K562 (cell line): Measurements from ENCODE around the gene C6orf163. TPM values are rescaled to one million over a fixed set of nuclear protein-coding genes. Genes with fewer than 3 reads are reported as not detected.

Source experiments
- ATAC-seq: fragments of 200-7000 bp; cut with Tn5 transposase; 3 replicates; pipeline ENCODE4 v1.9.1; 2020; ENCODE audit warnings: moderate library complexity
- BruUV-seq: library from RNA; stranded (reverse); fragments of 400-500 nt; replicated peaks from 2 replicates; lab custom pipeline; 2021; lab: Mats Ljungman, UMichigan
- CTCF ChIA-PET: fragments of 300-600 bp; formaldehyde crosslinking; extraction: SDS; loops from one replicate; lab custom pipeline; 2021; ENCODE audit warnings: low intra/inter-chr PET ratio; lab: Yijun Ruan, JAX
- POLR2A ChIA-PET: fragments of 300-600, 350-650 bp; sonication (Branson Sonifier 250); formaldehyde crosslinking; extraction: SDS; loops from one replicate; lab custom pipeline; 2021; ENCODE audit warnings: antibody characterized with exemption, inconsistent platforms; lab: Yijun Ruan, JAX
- DNase-seq, 4 experiments: peaks; one replicate each; pipeline versions ENCODE4 v3.0.0 to v3.0.0-alpha.2; 2011 to 2018; ENCODE audit warnings: low spot score in 3 of 4, mixed read lengths in 3 of 4; ENCODE audit errors: extremely low read depth in 1 of 4
- FAIRE-seq: peaks from 2 replicates; lab custom pipeline; 2011; peaks lifted over from hg19 to GRCh38; lab: Jason Lieb, UNC
- H2AFZ ChIP-seq: 2 replicates; pipeline ENCODE4 v1.6.0; 2011; ENCODE audit warnings: low read depth, low read length, control low read depth, inconsistent platforms
- H3K27ac ChIP-seq: fragments of 200-600 bp; 3 replicates; pipeline ENCODE4 v1.8.0; 2011; ENCODE audit warnings: low read depth, mild to moderate bottlenecking, control low read depth, inconsistent platforms, low read length, moderate library complexity, mixed read lengths; ENCODE audit errors: extremely low read depth
- H3K27me3 ChIP-seq, 2 experiments: fragments of 300-600 bp in 1 of 2; 2 replicates in 1 of 2; 3 replicates in 1 of 2; pipeline versions ENCODE4 v1.6.0 to v1.8.0; 2011; ENCODE audit warnings: inconsistent platforms in 2 of 2, low read length in 2 of 2, mild to moderate bottlenecking in 1 of 2, mixed read lengths in 1 of 2, moderate library complexity in 1 of 2; ENCODE audit not compliant: control insufficient read depth in 2 of 2, insufficient read depth in 2 of 2
- H3K36me3 ChIP-seq: fragments of 300-600 bp; 3 replicates; pipeline ENCODE4 v1.8.0; 2011; ENCODE audit warnings: mild to moderate bottlenecking, low read length, inconsistent platforms; ENCODE audit not compliant: control insufficient read depth, insufficient read depth
- H3K4me1 ChIP-seq, 2 experiments: fragments of 200-600 bp in 1 of 2; replicated peaks in 1 of 2; 2 replicates in 1 of 2; 3 replicates in 1 of 2; pipeline versions ENCODE4 v1.5.1 to v1.8.0; 2011; ENCODE audit warnings: inconsistent platforms in 2 of 2, low read length in 2 of 2, mild to moderate bottlenecking in 1 of 2, mixed read lengths in 1 of 2, moderate library complexity in 1 of 2; ENCODE audit not compliant: control insufficient read depth in 2 of 2, insufficient read depth in 2 of 2
- H3K4me2 ChIP-seq: 2 replicates; pipeline ENCODE4 v1.6.1; 2011; ENCODE audit warnings: low read length, control low read depth, inconsistent platforms, mixed read lengths; ENCODE audit not compliant: insufficient read depth
- H3K4me3 ChIP-seq: fragments of 200-600 bp; sonication (generic), shearing (Covaris generic); 2 replicates; pipeline ENCODE4 v1.5.1; 2016; ENCODE audit warnings: control low read depth, inconsistent platforms
- H3K79me2 ChIP-seq: fragments of 200-600 bp; 3 replicates; pipeline ENCODE4 v1.8.0; 2011; ENCODE audit warnings: low read length, inconsistent platforms; ENCODE audit not compliant: control insufficient read depth, insufficient read depth
- H3K9ac ChIP-seq, 2 experiments: 2 replicates each; pipeline versions ENCODE4 v1.6.0 to v1.6.1; 2011; ENCODE audit warnings: low read depth in 2 of 2, low read length in 2 of 2, control low read depth in 1 of 2, inconsistent platforms in 1 of 2, mild to moderate bottlenecking in 1 of 2, mixed read lengths in 1 of 2; ENCODE audit not compliant: insufficient read depth in 1 of 2
- H3K9me1 ChIP-seq: one replicate; pipeline ENCODE4 v1.6.0; 2011; ENCODE audit warnings: inconsistent platforms, mild to moderate bottlenecking, low read length, moderate library complexity; ENCODE audit not compliant: control insufficient read depth, insufficient read depth
- H3K9me3 ChIP-seq: replicated peaks from 2 replicates; pipeline ENCODE4 v1.5.1; 2011; ENCODE audit warnings: low read depth, low read length, inconsistent platforms; ENCODE audit not compliant: control insufficient read depth, insufficient read depth
- H4K20me1 ChIP-seq: replicated peaks from 2 replicates; pipeline ENCODE4 v1.6.1; 2011; ENCODE audit warnings: low read length, inconsistent platforms, mixed read lengths; ENCODE audit not compliant: control insufficient read depth, insufficient read depth
- ELF4 ChIP-seq: fragments of 450-650 bp; formaldehyde crosslinking; IDR thresholded peaks from 2 replicates; pipeline ENCODE4 v1.4.0; 2022; ENCODE audit warnings: missing genetic modification characterization
- FOXP4 ChIP-seq: sonication (generic); formaldehyde crosslinking; IDR thresholded peaks from 2 replicates; pipeline ENCODE4 v1.8.0; 2022; ENCODE audit warnings: mild to moderate bottlenecking, missing genetic modification reagents, borderline replicate concordance
- HNRNPK ChIP-seq: fragments of 200-400 bp; formaldehyde crosslinking; IDR thresholded peaks from one replicate; pipeline ENCODE4 v1.6.1; 2018; ENCODE audit warnings: mild to moderate bottlenecking, low read depth, low read length; ENCODE audit not compliant: poor library complexity, severe bottlenecking
- PPARD ChIP-seq: fragments of 250-450 bp; sonication (Bioruptor Pico); IDR thresholded peaks from 2 replicates; pipeline ENCODE4 v1.8.0; 2022; ENCODE audit warnings: inconsistent platforms, mild to moderate bottlenecking, moderate library complexity
- SMARCA5 ChIP-seq: fragments of 450-650 bp; IDR thresholded peaks from 2 replicates; pipeline ENCODE4 v1.6.1; 2016
- THRB ChIP-seq: fragments of 450-650 bp; formaldehyde crosslinking; conservative IDR thresholded peaks from 2 replicates; pipeline ENCODE4 v1.4.0; 2022; ENCODE audit warnings: mild to moderate bottlenecking, missing genetic modification characterization
- ZBTB9 ChIP-seq: fragments of 450-650 bp; formaldehyde crosslinking; IDR thresholded peaks from 2 replicates; pipeline ENCODE4 v1.4.0; 2020; ENCODE audit warnings: mild to moderate bottlenecking, moderate library complexity
- ZC3H4 ChIP-seq: sonication (generic); formaldehyde crosslinking; IDR thresholded peaks from 2 replicates; pipeline ENCODE4 v1.9.0; 2021; ENCODE audit warnings: missing genetic modification reagents, borderline replicate concordance
- ZNF431 ChIP-seq: sonication (generic); formaldehyde crosslinking; IDR thresholded peaks from 2 replicates; pipeline ENCODE4 v1.8.0; 2022; ENCODE audit warnings: mild to moderate bottlenecking, missing genetic modification reagents
- ZNF512 ChIP-seq: IDR thresholded peaks from 2 replicates; pipeline ENCODE4 v1.6.1; 2016; ENCODE audit warnings: missing genetic modification characterization, missing compliant biosample characterization
- ZNF75A ChIP-seq: fragments of 450-650 bp; formaldehyde crosslinking; IDR thresholded peaks from 2 replicates; pipeline ENCODE4 v1.4.0; 2020; ENCODE audit warnings: mild to moderate bottlenecking
- WGBS: fragments of 100-300 bp; shearing (Covaris generic); methylation state at CpG from one replicate; pipeline ENCODE4 v1.1.6; 2016; ENCODE audit warnings: low coverage, mixed read lengths; ENCODE audit not compliant: insufficient coverage; ENCODE audit errors: missing lambda C conversion rate; 5-methylcytosine and 5-hydroxymethylcytosine counted together
- in situ Hi-C: fragments of 300-500 bp; cut with MboI; formaldehyde crosslinking; loops from 4 replicates; pipeline ENCODE4 v1.15.0; 2018; ENCODE audit warnings: inconsistent platforms, mixed read lengths
- intact Hi-C: fragments of 100-400 bp; cut with micrococcal nuclease; formaldehyde crosslinking; loops from 2 replicates; pipeline ENCODE4 v1.14.2; 2022
- polyA plus RNA-seq, 8 experiments: library from polyadenylated mRNA; depleted of rRNA in 4 of 8; stranded (reverse) in 5 of 8; unstranded in 3 of 8; fragments of >200 nt; fragmentation: Nextera tagmentation in 2 of 8; fragmentation: Illumina TruSeq in 1 of 8; extraction: Ambion mirVana in 2 of 8; extraction: Trizol in 1 of 8; gene quantifications; 2 replicates each; pipeline versions ENCODE4 v1.2.1 to v1.2.3, GENCODE V29; 2011 to 2014; ENCODE audit warnings: inconsistent platforms in 1 of 8, missing spikeins in 1 of 8
- total RNA-seq, 7 experiments: library from RNA; depleted of rRNA in 6 of 7; stranded (reverse); fragments of >200 nt in 6 of 7; fragmentation: Illumina TruSeq in 2 of 7; extraction: Trizol in 2 of 7; gene quantifications; 2 replicates each; pipeline versions ENCODE4 v1.2.1 to v1.2.3, GENCODE V29; 2011 to 2021; ENCODE audit warnings: low replicate concordance in 1 of 7

Gene C6orf163
- total and polyA plus RNA-seq, 9 of the 15 experiments (the other 6 are each of a cell fraction or from before 2014, with no cell fraction given) = 0.67 to 4.7 (median 1.5) TPM

GRCh38 chr6:87350516-87350915 lies 5.9 kb downstream of the C6orf163 start (continued):
- TF ChIP-seq FOXP4 (CRISPR knock-in tag) (no peak), HNRNPK (no peak), ZNF512 (no peak), ZC3H4 (CRISPR knock-in tag) (no peak), ZNF75A (no peak)

GRCh38 chr6:87351583-87351982 lies 7.0 kb downstream of the C6orf163 start:
- Histone ChIP-seq H3K4me1 (no peaks in the 10 kb centered on the region), H3K4me2 (no peak overlapping the region), H3K79me2 (no peaks in the 10 kb centered on the region), H3K9ac (no peak overlapping the region), H3K9me3 (no peaks in the 10 kb centered on the region), H2AFZ (no peak overlapping the region), H3K27me3 (no peaks in the 10 kb centered on the region), H4K20me1 (no peaks in the 10 kb centered on the region), H3K36me3 (no peaks in the 10 kb centered on the region), H3K4me3 (no peak overlapping the region), H3K9me1 (no peaks in the 10 kb centered on the region), H3K27ac (no peak overlapping the region)
- no peak for ATAC-seq
- no TSS peak for BruUV-seq
- FAIRE-seq = no peak
- in situ Hi-C loops (no loop called here), intact Hi-C loops (no loop called here)
- POLR2A ChIA-PET = interaction anchor here (1.3 to 1.8 kb wide), 2 partner anchors 13 to 16 kb away, joined by 4 to 7 read pairs; no protein-coding TSS in a partner anchor
- TF ChIP-seq ELF4 (CRISPR knock-in tag) (no peak), THRB (no peak), ZNF431 (CRISPR knock-in tag) (no peak), ZBTB9 (no peak), SMARCA5 (no peak), PPARD (no peak)
- no peak for DNase-seq
- WGBS = 100% methylated on average over 1 of the region's 1 CpG
- CTCF ChIA-PET = no interaction called here
